Kidney (tissue), 14 donors: ENCODE data around the gene POC1B. TPM values are rescaled to one million over a fixed set of nuclear protein-coding genes. Genes with fewer than 3 reads are reported as not detected.
A peak's percentile ranks its signal among the peaks of the same experiment; 100 is the strongest.

Experiments
- DNase-seq, 5 donors: peaks; one replicate each; pipeline ENCODE4 v3.0.0-alpha.2; 2013 to 2020
- FAIRE-seq: peaks from 2 replicates; lab custom pipeline; 2012; peaks lifted over from hg19 to GRCh38; lab: Jason Lieb, UNC
- H3K27ac ChIP-seq, 2 donors: one replicate each; pipeline ENCODE4 v1.7.0; 2013; ENCODE audit warnings: low read depth in 2 of 2, low read length in 2 of 2, inconsistent platforms in 1 of 2
- H3K27me3 ChIP-seq: one replicate; pipeline ENCODE4 v1.7.1; 2013; ENCODE audit warnings: low read length, inconsistent platforms; ENCODE audit not compliant: control insufficient read depth, insufficient read depth
- H3K36me3 ChIP-seq, 3 donors: one replicate each; pipeline versions ENCODE4 v1.7.0 to v1.7.1; 2013; ENCODE audit warnings: low read length in 3 of 3, control low read depth in 1 of 3, inconsistent platforms in 1 of 3; ENCODE audit not compliant: insufficient read depth in 3 of 3, control insufficient read depth in 2 of 3
- H3K4me1 ChIP-seq, 3 donors: one replicate each; pipeline versions ENCODE4 v1.7.0 to v1.7.1; 2013; ENCODE audit warnings: low read length in 3 of 3, inconsistent platforms in 1 of 3, low read depth in 1 of 3; ENCODE audit not compliant: control insufficient read depth in 2 of 3, insufficient read depth in 2 of 3
- H3K4me3 ChIP-seq, 3 donors: one replicate each; pipeline versions ENCODE4 v1.7.0 to v1.8.1; 2013; ENCODE audit warnings: low read length in 3 of 3, control low read depth in 1 of 3, inconsistent platforms in 1 of 3
- H3K9ac ChIP-seq, 3 donors: one replicate each; pipeline versions ENCODE4 v1.7.0 to v1.7.1; 2013; ENCODE audit warnings: low read length in 3 of 3, control low read depth in 1 of 3, inconsistent platforms in 1 of 3
- H3K9me3 ChIP-seq, 3 donors: one replicate each; pipeline versions ENCODE4 v1.7.0 to v1.7.1; 2013; ENCODE audit warnings: low read length in 3 of 3, control low read depth in 1 of 3, inconsistent platforms in 1 of 3; ENCODE audit not compliant: control insufficient read depth in 2 of 3, insufficient read depth in 1 of 3
- CTCF ChIP-seq: IDR thresholded peaks from 3 replicates; pipeline ENCODE4 v1.5.1; 2012; ENCODE audit warnings: mild to moderate bottlenecking, moderate library complexity, borderline replicate concordance; ENCODE audit not compliant: insufficient read depth; ENCODE audit errors: extremely low read depth
- intact Hi-C: fragments of 100-400 bp; cut with DNase I; formaldehyde crosslinking; loops from one replicate; pipeline ENCODE4 v1.11.1; 2022
- polyA plus RNA-seq: library from polyadenylated mRNA; stranded (reverse); fragments of 350-450 nt; fragmentation: Illumina TruSeq; extraction: RNeasy Lipid Tissue Mini Kit (QIAGEN cat#74804); gene quantifications from one replicate; pipeline ENCODE4 v1.2.3, GENCODE V29; 2014; ENCODE audit warnings: low read depth, low replicate concordance; ENCODE audit not compliant: insufficient read depth
- total RNA-seq: library from RNA; stranded (reverse); fragmentation: NEBNext Ultra II Directional; extraction: Animal tissue kit (Norgen Biotek cat#: 25700); gene quantifications from one replicate; pipeline ENCODE4 v1.2.1, GENCODE V29; 2021
- donor health status: control.
- donor health status: control.
- donor health status: control.
- donor health status: control.
- donor health status: control.
- donor health status: DM: yes; HTN: yes; CAD: no.
- donor health status: Normal renal cell carcinoma (clear cell type).

Gene POC1B
- total and polyA plus RNA-seq, 2 donors from 2014 or later = 11.7 to 16.7 TPM

GRCh38 chr12:89542912-89543592 lies 17.2 kb upstream of the POC1B start:
- no peak overlapping the region for H3K27ac ChIP-seq
- intact Hi-C loops = loop anchor here (10.0 kb wide), 1 partner anchor 562 kb away; no protein-coding TSS in a partner anchor
- no peak overlapping the region for H3K9ac ChIP-seq
- peaks cover 0 to 17% (median 9%) of the 10 kb centered on the region in 3 donors for H3K4me1 ChIP-seq
- H3K27me3 ChIP-seq = no peaks in the 10 kb centered on the region
- no peak overlapping the region for H3K4me3 ChIP-seq
- H3K9me3 ChIP-seq = no peaks in the 10 kb centered on the region
- FAIRE-seq = peak; percentile 8
- no peaks in the 10 kb centered on the region for H3K36me3 ChIP-seq
- peak; percentile 85 for TF ChIP-seq CTCF
- DNase-seq = peak in 4 of 5 donors; percentile 77 to 94 (median 87)

- intact Hi-C loops = loop anchor here (10.0 kb wide), 1 partner anchor 563 kb away; no protein-coding TSS in a partner anchor
- Histone ChIP-seq H3K27ac (no peak overlapping the region), H3K4me3 (no peak overlapping the region), H3K9ac (no peak overlapping the region), H3K4me1 (peaks cover 0 to 17% (median 9%) of the 10 kb centered on the region in 3 donors), H3K9me3 (no peaks in the 10 kb centered on the region), H3K36me3 (no peaks in the 10 kb centered on the region), H3K27me3 (no peaks in the 10 kb centered on the region)
- peak in 3 of 5 donors; percentile 12 to 59 (median 59) for DNase-seq
- no peak for FAIRE-seq
- TF ChIP-seq CTCF = no peak
Measured at GRCh38 chr12:89542236-89542635, 16.4 kb upstream of the POC1B start.

GRCh38 chr12:89540586-89540985 lies 14.7 kb upstream of the POC1B start:
- intact Hi-C loops = loop anchor here (10.0 kb wide), 1 partner anchor 564 kb away; no protein-coding TSS in a partner anchor
- no peaks in the 10 kb centered on the region for H3K27me3 ChIP-seq
- no peak overlapping the region for H3K9ac ChIP-seq
- H3K4me3 ChIP-seq = no peak overlapping the region
- H3K27ac ChIP-seq = no peak overlapping the region
- H3K9me3 ChIP-seq = no peaks in the 10 kb centered on the region
- TF ChIP-seq CTCF = no peak
- FAIRE-seq = no peak
- no peak for DNase-seq
- H3K4me1 ChIP-seq = peaks cover 0 to 17% (median 6%) of the 10 kb centered on the region in 3 donors
- H3K36me3 ChIP-seq = no peaks in the 10 kb centered on the region
